Measurements from ENCODE around the gene SCTR.

SCTR gene

DNA sequence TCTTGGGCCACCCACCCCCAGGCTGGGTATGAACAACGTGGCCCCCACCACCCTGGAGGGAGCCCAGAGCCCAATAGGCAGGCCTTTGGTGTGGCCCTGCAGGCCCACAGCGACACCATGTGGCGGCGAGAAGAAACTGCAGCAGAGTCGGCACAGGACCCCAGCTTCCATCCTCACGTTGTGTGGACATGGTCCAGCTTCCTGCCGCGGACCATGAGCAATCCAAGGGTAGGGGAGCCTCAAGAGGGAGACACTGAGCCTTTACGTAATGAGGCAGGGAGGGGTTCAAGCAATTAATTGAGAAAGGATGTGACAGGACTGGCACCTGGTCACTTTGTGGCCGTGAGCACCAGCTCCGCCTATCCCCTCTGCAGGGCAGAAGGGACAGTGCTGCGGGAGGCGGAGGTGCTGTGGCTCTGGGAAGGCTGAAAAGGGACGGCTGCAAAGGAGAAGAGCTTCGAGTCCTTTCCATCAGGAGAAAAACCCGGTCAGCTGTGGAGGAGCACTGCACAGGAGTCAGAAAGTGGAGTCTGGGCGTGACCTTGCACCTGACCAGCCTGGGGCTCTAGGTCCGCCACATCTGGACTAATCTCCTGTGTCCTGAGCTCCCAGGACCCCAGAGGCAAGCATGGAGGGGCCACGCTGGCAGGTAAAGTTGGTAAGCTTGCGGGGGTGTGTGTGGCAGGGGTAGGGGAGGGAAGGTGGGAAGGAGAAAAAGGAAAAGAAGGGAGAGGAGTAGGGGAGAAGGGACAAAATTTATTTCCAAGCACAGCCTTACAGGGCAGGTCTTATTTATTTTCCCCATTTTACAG lies 47.8 kb downstream of the SCTR start:
- DNase-seq (ENCODE audit: low read depth in 1 of 2, low spot score in 1 of 2), result peak; percentile 12 to 31
- Histone ChIP-seq H3K4me3 (replicated peaks; ENCODE audit: insufficient read depth, low read length) (no peak overlapping the region), H3K27ac (replicated peaks) (no peak overlapping the region), H3K27me3 (ENCODE audit: insufficient read depth, poor library complexity, severe bottlenecking) (no peaks in the 10 kb centered on the region)
- TF ChIP-seq CTCF (IDR thresholded peaks at IDR 0.05; ENCODE audit: insufficient read depth, low read length) (peak; percentile 79), SPI1 (IDR thresholded peaks at IDR 0.05; ENCODE audit: borderline replicate concordance, low read depth) (no peak)

GRCh38 chr2:119475857-119476244 lies 48.4 kb downstream of the SCTR start:
- DNase-seq (ENCODE audit: low read depth in 1 of 2, low spot score in 1 of 2), result no peak
- no peaks in the 10 kb centered on the region for H3K27me3 ChIP-seq (ENCODE audit: insufficient read depth, poor library complexity, severe bottlenecking)
- no peak overlapping the region for H3K27ac ChIP-seq (replicated peaks)
- H3K4me3 ChIP-seq (replicated peaks; ENCODE audit: insufficient read depth, low read length), result no peak overlapping the region
- TF ChIP-seq SPI1 (IDR thresholded peaks at IDR 0.05; ENCODE audit: borderline replicate concordance, low read depth), result no peak
- TF ChIP-seq CTCF (IDR thresholded peaks at IDR 0.05; ENCODE audit: insufficient read depth, low read length), result no peak
- TF ChIP-seq GABPA (IDR thresholded peaks at IDR 0.05; ENCODE audit: low read depth), result no peak
- no peak for TF ChIP-seq REST (IDR thresholded peaks at IDR 0.05; ENCODE audit: insufficient replicate concordance, low read depth)
- TF ChIP-seq POLR2AphosphoS5 (IDR thresholded peaks at IDR 0.05; ENCODE audit: low read depth), result no peak

GRCh38 chr2:119475225-119475856 lies 48.9 kb downstream of the SCTR start:
- TF ChIP-seq SPI1 (IDR thresholded peaks at IDR 0.05; ENCODE audit: borderline replicate concordance, low read depth), result no peak
- no peak for TF ChIP-seq POLR2AphosphoS5 (IDR thresholded peaks at IDR 0.05; ENCODE audit: low read depth)
- TF ChIP-seq GABPA (IDR thresholded peaks at IDR 0.05; ENCODE audit: low read depth), result no peak
- no peak for TF ChIP-seq REST (IDR thresholded peaks at IDR 0.05; ENCODE audit: insufficient replicate concordance, low read depth)
- no peak for TF ChIP-seq CTCF (IDR thresholded peaks at IDR 0.05; ENCODE audit: insufficient read depth, low read length)
- Histone ChIP-seq H3K27me3 (ENCODE audit: insufficient read depth, poor library complexity, severe bottlenecking) (no peaks in the 10 kb centered on the region), H3K27ac (replicated peaks) (no peak overlapping the region), H3K4me3 (replicated peaks; ENCODE audit: insufficient read depth, low read length) (no peak overlapping the region)
- DNase-seq (ENCODE audit: low read depth in 1 of 2, low spot score in 1 of 2), result no peak
